H9 (cell line): Measurements from ENCODE around the gene MDGA2. TPM values are rescaled to one million over a fixed set of nuclear protein-coding genes. Genes with fewer than 3 reads are reported as not detected.
A peak's percentile ranks its signal among the peaks of the same experiment; 100 is the strongest.

Experiments
- DNase-seq: peaks from one replicate; pipeline ENCODE4 v3.0.0-alpha.2; 2017
- H2AFZ ChIP-seq: one replicate; pipeline ENCODE4 v1.6.1; 2013; ENCODE audit warnings: mild to moderate bottlenecking, low read length, control low read depth, moderate library complexity
- H2AK5ac ChIP-seq: 2 replicates; pipeline ENCODE4 v1.6.1; 2013; ENCODE audit warnings: low read length, control low read depth, mixed read lengths; ENCODE audit not compliant: insufficient read length
- H2BK120ac ChIP-seq: one replicate; pipeline ENCODE4 v1.6.1; 2013; ENCODE audit warnings: low read depth, mild to moderate bottlenecking, low read length, control low read depth, inconsistent platforms; ENCODE audit not compliant: poor library complexity, severe bottlenecking
- H2BK12ac ChIP-seq: 2 replicates; pipeline ENCODE4 v1.6.1; 2013; ENCODE audit warnings: low read length, control low read depth, mixed read lengths, low read depth; ENCODE audit not compliant: insufficient read length
- H2BK15ac ChIP-seq: 2 replicates; pipeline ENCODE4 v1.6.1; 2013; ENCODE audit warnings: low read depth, low read length, control low read depth
- H2BK20ac ChIP-seq: one replicate; pipeline ENCODE4 v1.6.1; 2013; ENCODE audit warnings: low read depth, mild to moderate bottlenecking, low read length, control low read depth, inconsistent platforms; ENCODE audit not compliant: poor library complexity, severe bottlenecking
- H2BK5ac ChIP-seq: 2 replicates; pipeline ENCODE4 v1.6.1; 2013; ENCODE audit warnings: low read length, control low read depth, mixed read lengths; ENCODE audit not compliant: insufficient read length
- H3K14ac ChIP-seq: 2 replicates; pipeline ENCODE4 v1.6.1; 2013; ENCODE audit warnings: low read length, control low read depth; ENCODE audit not compliant: insufficient read depth
- H3K18ac ChIP-seq: 2 replicates; pipeline ENCODE4 v1.6.1; 2013; ENCODE audit warnings: low read depth, mild to moderate bottlenecking, mixed read lengths, low read length, control low read depth; ENCODE audit not compliant: insufficient read length
- H3K23ac ChIP-seq: 2 replicates; pipeline ENCODE4 v1.6.1; 2013; ENCODE audit warnings: low read length, control low read depth, mixed read lengths, low read depth; ENCODE audit not compliant: insufficient read length
- H3K23me2 ChIP-seq: 2 replicates; pipeline ENCODE4 v1.6.1; 2013; ENCODE audit warnings: low read depth, mild to moderate bottlenecking, mixed read lengths, low read length, control low read depth; ENCODE audit not compliant: insufficient read length, poor library complexity, severe bottlenecking
- H3K27ac ChIP-seq: 2 replicates; pipeline ENCODE4 v1.5.1; 2013; ENCODE audit warnings: low read length, control low read depth, mixed read lengths, low read depth; ENCODE audit not compliant: insufficient read length
- H3K27me3 ChIP-seq: 2 replicates; pipeline ENCODE4 v1.6.1; 2013; ENCODE audit warnings: low read length, control low read depth, inconsistent platforms; ENCODE audit not compliant: insufficient read depth
- H3K4ac ChIP-seq: 2 replicates; pipeline ENCODE4 v1.6.1; 2013; ENCODE audit warnings: low read depth, mild to moderate bottlenecking, control low read depth, inconsistent platforms, low read length, moderate library complexity
- H3K4me1 ChIP-seq: 2 replicates; pipeline ENCODE4 v1.6.1; 2013; ENCODE audit warnings: low read length, control low read depth, inconsistent platforms; ENCODE audit not compliant: insufficient read depth
- H3K4me2 ChIP-seq: 2 replicates; pipeline ENCODE4 v1.6.1; 2013; ENCODE audit warnings: low read length, control low read depth, mixed read lengths; ENCODE audit not compliant: insufficient read length, insufficient read depth
- H3K56ac ChIP-seq: 2 replicates; pipeline ENCODE4 v1.6.1; 2013; ENCODE audit warnings: low read depth, mild to moderate bottlenecking, mixed read lengths, low read length, control low read depth; ENCODE audit not compliant: insufficient read length
- H3K79me1 ChIP-seq: 2 replicates; pipeline ENCODE4 v1.6.1; 2013; ENCODE audit warnings: low read depth, mild to moderate bottlenecking, moderate library complexity, low read length, control low read depth, inconsistent platforms; ENCODE audit not compliant: insufficient read depth, poor library complexity, severe bottlenecking
- H3K79me2 ChIP-seq: 2 replicates; pipeline ENCODE4 v1.6.1; 2013; ENCODE audit warnings: low read length, control low read depth, inconsistent platforms; ENCODE audit not compliant: insufficient read depth
- H3K9ac ChIP-seq: 2 replicates; pipeline ENCODE4 v1.6.1; 2013; ENCODE audit warnings: low read length, control low read depth, mixed read lengths; ENCODE audit not compliant: insufficient read length; ENCODE audit errors: extremely low read depth
- H3K9me3 ChIP-seq: one replicate; pipeline ENCODE4 v1.6.1; 2013; ENCODE audit warnings: low read depth, low read length, inconsistent platforms; ENCODE audit not compliant: control insufficient read depth
- H3T11ph ChIP-seq: one replicate; pipeline ENCODE4 v1.6.1; 2013; ENCODE audit warnings: mild to moderate bottlenecking, low read length, control low read depth, inconsistent platforms
- H4K20me1 ChIP-seq: one replicate; pipeline ENCODE4 v1.6.1; 2013; ENCODE audit not compliant: control insufficient read depth, insufficient read length, insufficient read depth
- H4K5ac ChIP-seq: 2 replicates; pipeline ENCODE4 v1.6.1; 2013; ENCODE audit warnings: low read depth, mild to moderate bottlenecking, mixed read lengths, low read length, control low read depth; ENCODE audit not compliant: insufficient read length
- H4K8ac ChIP-seq: replicated peaks from 2 replicates; pipeline ENCODE4 v1.6.1; 2013; ENCODE audit warnings: low read length, control low read depth, mixed read lengths, low read depth; ENCODE audit not compliant: insufficient read length
- H4K91ac ChIP-seq: 2 replicates; pipeline ENCODE4 v1.6.1; 2013; ENCODE audit warnings: low read depth, mild to moderate bottlenecking, moderate library complexity, mixed read lengths, low read length, control low read depth; ENCODE audit not compliant: insufficient read length
- H3K27ac Mint-ChIP-seq, 3 experiments: 2 replicates in 2 of 3; 3 replicates in 1 of 3; pipeline ENCODE4 v1.8.0; 2020 to 2021; ENCODE audit warnings: mixed read lengths in 3 of 3, mild to moderate bottlenecking in 1 of 3, moderate library complexity in 1 of 3
- H3K27me3 Mint-ChIP-seq: 2 replicates; pipeline ENCODE4 v1.8.0; 2021; ENCODE audit warnings: low read depth, mild to moderate bottlenecking, moderate library complexity, mixed read lengths
- H3K36me3 Mint-ChIP-seq, 3 experiments: 2 replicates in 2 of 3; 3 replicates in 1 of 3; pipeline ENCODE4 v1.8.0; 2020 to 2021; ENCODE audit warnings: low read depth in 3 of 3, mixed read lengths in 3 of 3; ENCODE audit not compliant: insufficient read depth in 1 of 3
- H3K4me1 Mint-ChIP-seq, 2 experiments: 2 replicates each; pipeline ENCODE4 v1.8.0; 2020; ENCODE audit warnings: mixed read lengths in 2 of 2
- H3K4me3 Mint-ChIP-seq, 2 experiments: 2 replicates in 1 of 2; 3 replicates in 1 of 2; pipeline ENCODE4 v1.8.0; 2020 to 2021; ENCODE audit warnings: mild to moderate bottlenecking in 2 of 2, mixed read lengths in 2 of 2, moderate library complexity in 1 of 2
- H3K9me3 Mint-ChIP-seq, 2 experiments: 2 replicates in 1 of 2; 3 replicates in 1 of 2; pipeline ENCODE4 v1.8.0; 2020; ENCODE audit warnings: mild to moderate bottlenecking in 2 of 2, mixed read lengths in 2 of 2, moderate library complexity in 1 of 2
- CTCF ChIP-seq: fragments of 200-600 bp; sonication (generic); conservative IDR thresholded peaks from 3 replicates; pipeline ENCODE4 v1.8.0; 2021; ENCODE audit warnings: antibody characterized with exemption, mild to moderate bottlenecking
- WGBS: extraction: QIAGEN DNeasy Blood & Tissue Kit; methylation state at CpG from one replicate; pipeline ENCODE4 v1.1.7; 2013; ENCODE audit warnings: missing lambda C conversion rate, low lambda C conversion rate, mixed read lengths; ENCODE audit not compliant: insufficient read length; ENCODE audit errors: extremely low coverage; 5-methylcytosine and 5-hydroxymethylcytosine counted together
- total RNA-seq: library from RNA; stranded (reverse); gene quantifications from 2 replicates; pipeline ENCODE4 v1.2.1, GENCODE V29; 2021

The MDGA2 gene
- total RNA-seq, 1 experiment from 2014 or later, result 1.9 TPM

- Histone ChIP-seq H2AFZ (no peak overlapping the region), H3K79me2 (0 out of 2 replicates have a peak, but pooled peaks cover 2% of the 10 kb centered on the region), H3K9me3 (no peaks in the 10 kb centered on the region), H3K23ac (no peak overlapping the region), H3K27me3 (no peaks in the 10 kb centered on the region), H2BK5ac (no peak overlapping the region), H3K9ac (peak overlapping the region; percentile 28), H3K27ac (peak overlapping the region; percentile 71), H2AK5ac (no peak overlapping the region), H4K91ac (no peak overlapping the region), H3K79me1 (no peaks in the 10 kb centered on the region), H3K4me2 (peak overlapping the region; percentile 22), H2BK20ac (no peak overlapping the region), H3K56ac (no peak overlapping the region), H3K14ac (no peak overlapping the region), H3K4ac (no peak overlapping the region), H4K8ac (no peak overlapping the region), H3T11ph (no peak overlapping the region), H4K5ac (no peak overlapping the region), H2BK15ac (no peak overlapping the region), H2BK120ac (no peak overlapping the region), H4K20me1 (no peaks in the 10 kb centered on the region), H3K23me2 (no peaks in the 10 kb centered on the region), H2BK12ac (no peak overlapping the region), H3K18ac (no peak overlapping the region), H3K4me1 (peaks cover 5% of the 10 kb centered on the region; the same call in 1 of the 2 replicates)
- Mint-ChIP-seq H3K9me3 (no peaks in the 10 kb centered on the region; a peak in 1 of 5 replicates), H3K36me3 (peaks cover 0 to 10% (median 2%) of the 10 kb centered on the region in 3 experiments; a peak in 3 of 7 replicates), H3K4me1 (peaks cover 27 to 36% of the 10 kb centered on the region in 2 experiments), H3K27me3 (no peaks in the 10 kb centered on the region), H3K4me3 (peak overlapping the region in 1 of 2 experiments; percentile 83; a peak in 2 of 5 replicates), H3K27ac (peak overlapping the region in 2 of 3 experiments; percentile 48 to 71; a peak in 3 of 7 replicates)
- no CpG with 5 or more reads among the region's 2 CpGs for WGBS
- DNase-seq, result peak; percentile 35
- TF ChIP-seq CTCF, result no peak
Measured at GRCh38 chr14:47103771-47104170, 571.6 kb downstream of the MDGA2 start.
